ENCODE measurements around the gene PLEKHG4.

PLEKHG4 gene

DNA sequence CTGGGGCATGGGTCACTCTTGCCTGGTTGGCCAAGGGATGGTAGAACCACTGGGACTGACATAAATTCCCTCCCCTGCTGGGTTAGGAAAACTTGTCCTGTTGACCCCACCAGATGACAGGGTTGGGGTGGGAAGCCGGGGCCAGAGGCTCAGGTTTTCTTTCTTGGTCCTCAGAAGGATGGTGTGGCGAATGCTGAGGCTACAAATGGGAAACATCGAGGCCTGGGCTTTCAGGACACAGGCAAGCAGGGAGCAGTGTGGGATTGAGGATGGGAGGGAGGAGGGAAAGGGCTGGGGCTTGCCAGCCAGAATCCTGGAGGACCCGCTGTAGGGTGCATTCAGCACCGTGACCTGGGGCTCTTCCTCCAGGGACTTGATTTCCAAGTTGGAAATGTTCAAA is 14.5 kb upstream of the PLEKHG4 start:
- Histone ChIP-seq H3K4me1 (ENCODE audit: control insufficient read depth in 1 of 2, insufficient read depth in 2 of 2, low read length in 2 of 2) (no peaks in the 10 kb centered on the region), H3K27ac (ENCODE audit: low read depth, low read length) (no peak overlapping the region)

DNA sequence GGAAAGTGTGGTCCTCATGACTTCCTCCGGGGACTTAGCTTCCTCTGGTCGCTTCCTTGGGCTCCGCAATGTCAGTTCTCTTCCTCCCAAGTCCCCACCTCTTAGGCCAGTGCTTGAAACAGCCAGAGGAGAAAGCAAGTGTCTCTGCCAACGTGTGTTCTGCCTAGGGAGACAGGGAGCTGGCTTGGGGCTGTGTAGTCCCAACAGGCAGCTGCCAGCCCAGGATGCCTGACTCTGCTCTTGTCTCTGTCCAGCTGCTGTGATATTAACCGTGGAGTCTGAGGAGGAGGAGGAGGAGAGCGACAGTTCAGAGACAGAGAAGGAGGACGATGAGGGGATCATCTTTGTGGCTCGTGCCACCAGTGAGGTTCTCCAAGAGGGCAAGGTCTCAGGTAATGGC is 13.5 kb upstream of the PLEKHG4 start:
- Histone ChIP-seq H3K4me3 (ENCODE audit: low read depth in 1 of 2, low read length in 2 of 2) (no peak overlapping the region), H3K36me3 (ENCODE audit: control insufficient read depth in 1 of 2, insufficient read depth in 2 of 2, low read length in 2 of 2) (no peaks in the 10 kb centered on the region), H3K27me3 (ENCODE audit: control insufficient read depth in 1 of 2, insufficient read depth in 2 of 2, low read length in 2 of 2) (peaks cover 0 to 2% of the 10 kb centered on the region in 2 donors), H3K27ac (ENCODE audit: low read depth, low read length) (no peak overlapping the region), H3K9me3 (ENCODE audit: control insufficient read depth in 1 of 2, low read length in 2 of 2) (no peaks in the 10 kb centered on the region), H3K4me1 (ENCODE audit: control insufficient read depth in 1 of 2, insufficient read depth in 2 of 2, low read length in 2 of 2) (no peaks in the 10 kb centered on the region), H3K9ac (ENCODE audit: low read depth in 1 of 2, low read length in 2 of 2) (no peak overlapping the region)

More for the DNA sequence above, 14.5 kb upstream of the PLEKHG4 start:
- Histone ChIP-seq H3K36me3 (ENCODE audit: control insufficient read depth in 1 of 2, insufficient read depth in 2 of 2, low read length in 2 of 2) (no peaks in the 10 kb centered on the region), H3K4me3 (ENCODE audit: low read depth in 1 of 2, low read length in 2 of 2) (no peak overlapping the region), H3K9me3 (ENCODE audit: control insufficient read depth in 1 of 2, low read length in 2 of 2) (no peaks in the 10 kb centered on the region), H3K9ac (ENCODE audit: low read depth in 1 of 2, low read length in 2 of 2) (no peak overlapping the region), H3K27me3 (ENCODE audit: control insufficient read depth in 1 of 2, insufficient read depth in 2 of 2, low read length in 2 of 2) (peaks cover 0 to 2% of the 10 kb centered on the region in 2 donors)

DNA sequence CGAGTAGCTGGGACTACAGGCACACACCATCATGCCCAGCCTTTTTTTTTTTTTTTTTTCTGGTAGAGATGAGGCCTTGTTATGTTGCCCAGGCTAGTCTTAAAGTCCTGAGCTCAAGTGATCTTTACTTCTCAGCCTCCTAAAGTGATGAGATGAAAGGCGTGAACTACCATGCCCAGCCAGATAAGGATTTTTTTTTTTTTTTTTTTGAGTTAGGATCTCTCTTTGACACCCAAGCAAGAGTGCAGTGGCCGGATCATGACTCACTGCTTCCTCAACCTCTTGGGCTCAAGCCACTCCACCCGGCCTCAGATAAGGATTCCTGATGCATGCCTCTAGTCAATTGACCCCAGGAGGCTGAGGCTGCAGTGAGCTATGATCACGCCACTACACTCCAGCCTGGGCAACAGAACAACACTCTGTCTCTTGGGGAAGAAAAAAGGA is 11.2 kb upstream of the PLEKHG4 start:
- H3K9ac ChIP-seq (ENCODE audit: low read depth in 1 of 2, low read length in 2 of 2) = no peak overlapping the region
- H3K27me3 ChIP-seq (ENCODE audit: control insufficient read depth in 1 of 2, insufficient read depth in 2 of 2, low read length in 2 of 2) = peaks cover 0 to 2% of the 10 kb centered on the region in 2 donors
- no peak overlapping the region for H3K4me3 ChIP-seq (ENCODE audit: low read depth in 1 of 2, low read length in 2 of 2)
- no peaks in the 10 kb centered on the region for H3K9me3 ChIP-seq (ENCODE audit: control insufficient read depth in 1 of 2, low read length in 2 of 2)
- H3K4me1 ChIP-seq (ENCODE audit: control insufficient read depth in 1 of 2, insufficient read depth in 2 of 2, low read length in 2 of 2) = no peaks in the 10 kb centered on the region
- H3K27ac ChIP-seq (ENCODE audit: low read depth, low read length) = no peak overlapping the region
- H3K36me3 ChIP-seq (ENCODE audit: control insufficient read depth in 1 of 2, insufficient read depth in 2 of 2, low read length in 2 of 2) = no peaks in the 10 kb centered on the region

DNA sequence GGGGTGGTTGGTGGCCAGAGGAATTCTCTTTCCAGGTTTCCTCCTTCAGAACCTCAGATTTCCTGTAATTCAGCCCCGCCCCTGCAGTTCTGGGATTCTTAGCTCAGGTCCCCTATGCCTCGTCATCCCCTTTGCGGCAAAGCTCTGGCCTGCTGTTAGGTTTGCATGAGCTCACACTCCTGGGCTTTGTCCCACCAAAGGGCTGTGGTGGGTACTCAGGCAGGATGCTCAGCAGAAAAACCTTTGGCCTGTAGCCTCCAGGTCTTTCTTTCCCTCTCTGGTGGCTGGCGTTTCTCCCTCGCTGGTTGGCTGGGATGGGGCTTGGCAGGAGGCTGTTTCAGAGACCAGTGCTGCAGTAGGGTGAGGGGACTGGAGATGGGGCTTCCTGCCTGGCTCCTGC is 9.6 kb upstream of the PLEKHG4 start:
- no peak overlapping the region for H3K4me3 ChIP-seq (ENCODE audit: low read depth in 1 of 2, low read length in 2 of 2)
- H3K36me3 ChIP-seq (ENCODE audit: control insufficient read depth in 1 of 2, insufficient read depth in 2 of 2, low read length in 2 of 2) = no peaks in the 10 kb centered on the region
- no peak overlapping the region for H3K27ac ChIP-seq (ENCODE audit: low read depth, low read length)
- H3K9ac ChIP-seq (ENCODE audit: low read depth in 1 of 2, low read length in 2 of 2) = no peak overlapping the region
- no peaks in the 10 kb centered on the region for H3K9me3 ChIP-seq (ENCODE audit: control insufficient read depth in 1 of 2, low read length in 2 of 2)
- no peaks in the 10 kb centered on the region for H3K27me3 ChIP-seq (ENCODE audit: control insufficient read depth in 1 of 2, insufficient read depth in 2 of 2, low read length in 2 of 2)
- H3K4me1 ChIP-seq (ENCODE audit: control insufficient read depth in 1 of 2, insufficient read depth in 2 of 2, low read length in 2 of 2) = no peaks in the 10 kb centered on the region

DNA sequence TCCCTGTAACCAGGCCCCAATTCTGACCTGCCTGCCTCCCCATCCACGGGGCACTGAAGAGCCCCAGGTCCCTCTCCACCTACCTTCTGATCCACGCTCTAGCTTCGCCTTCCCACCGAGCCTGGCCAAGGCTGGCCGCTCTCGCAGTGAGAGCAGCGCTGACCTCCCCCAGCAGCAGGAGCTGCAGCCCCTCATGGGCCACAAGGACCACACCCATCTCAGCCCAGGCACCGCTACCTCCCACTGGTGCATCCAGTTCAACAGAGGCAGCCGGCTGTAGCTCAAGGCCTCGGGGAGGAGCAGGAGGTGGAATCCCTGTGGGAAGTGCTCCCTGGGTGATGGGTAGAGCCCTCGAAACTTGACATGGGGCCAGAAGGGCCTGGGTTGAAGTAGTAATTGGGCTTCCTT is 8.4 kb upstream of the PLEKHG4 start:
- Histone ChIP-seq H3K27ac (ENCODE audit: low read depth, low read length) (no peak overlapping the region), H3K4me3 (ENCODE audit: low read depth in 1 of 2, low read length in 2 of 2) (no peak overlapping the region), H3K27me3 (ENCODE audit: control insufficient read depth in 1 of 2, insufficient read depth in 2 of 2, low read length in 2 of 2) (no peaks in the 10 kb centered on the region), H3K36me3 (ENCODE audit: control insufficient read depth in 1 of 2, insufficient read depth in 2 of 2, low read length in 2 of 2) (peaks cover 0 to 3% of the 10 kb centered on the region in 2 donors), H3K9ac (ENCODE audit: low read depth in 1 of 2, low read length in 2 of 2) (no peak overlapping the region), H3K4me1 (ENCODE audit: control insufficient read depth in 1 of 2, insufficient read depth in 2 of 2, low read length in 2 of 2) (no peaks in the 10 kb centered on the region), H3K9me3 (ENCODE audit: control insufficient read depth in 1 of 2, low read length in 2 of 2) (no peaks in the 10 kb centered on the region)

DNA sequence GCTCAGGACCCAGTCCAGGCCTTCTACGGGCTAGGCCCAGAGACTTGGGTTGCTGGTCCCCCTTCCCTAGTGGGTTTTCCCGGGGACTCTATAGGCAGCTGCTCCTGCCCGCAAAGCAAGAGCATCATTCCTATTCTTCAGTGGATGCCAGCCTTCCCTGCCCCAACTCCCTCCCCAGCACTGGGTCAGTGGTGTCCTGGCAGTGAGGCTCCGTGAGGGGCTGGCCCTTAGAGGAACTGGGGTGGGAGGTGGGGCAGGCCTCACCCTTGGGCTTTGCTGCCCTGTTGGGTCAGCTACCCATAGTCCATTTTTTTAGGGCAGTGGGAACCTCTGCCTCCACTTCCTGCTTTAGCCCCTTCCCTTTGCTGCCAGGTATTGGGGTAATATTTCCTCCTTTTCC is 7.9 kb upstream of the PLEKHG4 start:
- Histone ChIP-seq H3K4me3 (ENCODE audit: low read depth in 1 of 2, low read length in 2 of 2) (no peak overlapping the region), H3K9me3 (ENCODE audit: control insufficient read depth in 1 of 2, low read length in 2 of 2) (no peaks in the 10 kb centered on the region), H3K27me3 (ENCODE audit: control insufficient read depth in 1 of 2, insufficient read depth in 2 of 2, low read length in 2 of 2) (no peaks in the 10 kb centered on the region), H3K27ac (ENCODE audit: low read depth, low read length) (no peak overlapping the region), H3K36me3 (ENCODE audit: control insufficient read depth in 1 of 2, insufficient read depth in 2 of 2, low read length in 2 of 2) (peaks cover 0 to 4% of the 10 kb centered on the region in 2 donors), H3K9ac (ENCODE audit: low read depth in 1 of 2, low read length in 2 of 2) (no peak overlapping the region), H3K4me1 (ENCODE audit: control insufficient read depth in 1 of 2, insufficient read depth in 2 of 2, low read length in 2 of 2) (no peaks in the 10 kb centered on the region)

DNA sequence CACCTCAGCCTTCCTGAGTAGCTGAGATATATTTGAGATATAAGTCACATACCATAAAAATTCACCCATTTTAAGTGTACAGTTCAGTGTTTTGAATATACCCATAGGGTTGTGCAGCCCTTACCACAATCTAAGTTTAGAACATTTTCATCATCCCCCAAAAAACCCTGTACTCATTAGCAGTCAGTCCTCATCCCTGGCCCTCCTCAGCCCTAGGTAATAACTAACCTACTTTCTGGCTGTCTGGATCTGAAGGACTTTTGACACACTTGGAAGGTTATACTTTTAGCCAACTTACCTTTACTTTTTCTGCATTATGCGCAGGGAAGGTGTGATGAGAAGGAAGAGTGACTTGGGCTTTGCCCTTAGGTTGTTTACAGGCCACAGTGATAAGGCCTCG is 4.0 kb upstream of the PLEKHG4 start:
- Histone ChIP-seq H3K36me3 (ENCODE audit: control insufficient read depth in 1 of 2, insufficient read depth in 2 of 2, low read length in 2 of 2) (peaks cover 0 to 7% of the 10 kb centered on the region in 2 donors), H3K27ac (ENCODE audit: low read depth, low read length) (no peak overlapping the region), H3K9me3 (ENCODE audit: control insufficient read depth in 1 of 2, low read length in 2 of 2) (no peaks in the 10 kb centered on the region), H3K9ac (ENCODE audit: low read depth in 1 of 2, low read length in 2 of 2) (no peak overlapping the region), H3K4me1 (ENCODE audit: control insufficient read depth in 1 of 2, insufficient read depth in 2 of 2, low read length in 2 of 2) (peaks cover 11 to 15% of the 10 kb centered on the region in 2 donors), H3K27me3 (ENCODE audit: control insufficient read depth in 1 of 2, insufficient read depth in 2 of 2, low read length in 2 of 2) (no peaks in the 10 kb centered on the region), H3K4me3 (ENCODE audit: low read depth in 1 of 2, low read length in 2 of 2) (no peak overlapping the region)

DNA sequence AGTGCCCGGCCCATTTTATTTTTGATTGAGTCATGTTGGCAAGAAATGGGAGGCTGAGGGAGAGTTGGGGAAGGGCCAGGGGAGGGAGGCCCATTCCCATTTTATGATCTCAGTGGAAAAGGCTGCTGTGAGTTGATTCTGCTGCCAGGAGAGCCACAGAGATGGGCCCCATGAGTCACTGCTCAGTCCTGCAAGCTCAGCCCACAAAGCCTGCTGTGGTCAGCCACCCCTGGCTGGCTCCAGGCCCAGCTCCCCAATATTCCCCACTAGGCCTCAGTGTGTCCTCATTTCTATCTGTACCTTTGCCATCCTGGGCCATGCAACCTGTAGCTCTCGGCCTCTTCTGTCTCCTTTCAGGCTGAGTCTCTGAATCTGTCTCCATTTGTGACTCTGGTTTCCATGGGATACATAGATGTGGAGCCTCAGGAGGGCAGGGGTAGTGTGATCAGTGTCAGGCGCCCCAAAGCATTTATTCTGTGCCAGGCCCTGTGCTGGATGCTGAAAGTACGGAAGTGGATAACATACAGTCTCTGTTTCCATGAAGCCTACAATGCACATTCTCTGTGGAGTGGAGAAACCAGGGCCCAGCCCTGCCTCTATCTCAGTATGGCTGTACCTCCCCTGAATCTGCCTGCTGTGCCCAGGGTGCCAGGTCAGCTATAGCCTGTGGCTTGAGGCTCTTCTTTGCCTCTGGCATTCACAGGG is 1.9 kb upstream of the PLEKHG4 start:
- H3K27ac ChIP-seq (ENCODE audit: low read depth, low read length) = peak overlapping the region; percentile 20
- H3K27me3 ChIP-seq (ENCODE audit: control insufficient read depth in 1 of 2, insufficient read depth in 2 of 2, low read length in 2 of 2) = no peaks in the 10 kb centered on the region
- H3K36me3 ChIP-seq (ENCODE audit: control insufficient read depth in 1 of 2, insufficient read depth in 2 of 2, low read length in 2 of 2) = peaks cover 0 to 7% of the 10 kb centered on the region in 2 donors
- no peak overlapping the region for H3K4me3 ChIP-seq (ENCODE audit: low read depth in 1 of 2, low read length in 2 of 2)
- H3K9me3 ChIP-seq (ENCODE audit: control insufficient read depth in 1 of 2, low read length in 2 of 2) = no peaks in the 10 kb centered on the region
- H3K9ac ChIP-seq (ENCODE audit: low read depth in 1 of 2, low read length in 2 of 2) = peak overlapping the region in 1 of 2 donors; percentile 10
- peaks cover 11 to 15% of the 10 kb centered on the region in 2 donors for H3K4me1 ChIP-seq (ENCODE audit: control insufficient read depth in 1 of 2, insufficient read depth in 2 of 2, low read length in 2 of 2)

DNA sequence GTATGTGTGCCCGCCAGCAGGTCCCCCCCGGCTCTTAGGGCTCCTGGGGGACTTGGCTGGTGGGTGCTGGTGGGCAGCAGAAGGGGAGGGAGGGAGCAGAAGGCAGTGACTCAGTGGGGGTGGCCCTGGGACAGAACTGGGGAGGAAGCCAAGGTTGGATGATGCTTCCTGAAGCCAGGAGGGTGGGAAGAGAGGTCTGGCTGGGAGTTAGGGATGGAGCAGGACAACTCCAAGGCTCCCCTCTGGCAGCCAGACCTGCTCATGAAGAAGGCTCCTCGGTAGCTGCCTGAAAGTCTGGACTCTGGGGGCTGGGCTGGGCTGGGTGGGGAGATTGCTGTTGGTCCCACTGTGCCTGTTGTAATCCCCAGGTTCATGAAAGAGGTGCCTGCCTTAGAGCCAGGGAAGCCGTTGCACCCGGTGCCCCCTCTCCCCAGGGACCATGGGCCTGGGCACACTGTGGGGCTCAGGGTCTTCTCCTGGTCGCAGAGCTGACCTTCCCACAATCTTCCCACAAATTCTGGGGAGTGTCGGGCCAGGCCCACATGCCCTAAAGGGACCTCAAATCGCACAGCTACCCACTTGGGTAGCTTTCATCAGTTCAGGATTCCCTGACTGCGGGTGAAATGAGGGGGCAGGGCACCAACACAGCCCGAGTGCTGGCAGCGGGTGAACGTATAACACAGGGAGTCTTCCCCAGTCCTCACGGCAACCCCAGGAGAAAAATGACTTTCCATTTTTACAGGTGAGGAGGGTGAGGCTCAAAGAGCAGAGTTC is 1.1 kb upstream of the PLEKHG4 start:
- H3K9ac ChIP-seq (ENCODE audit: low read depth in 1 of 2, low read length in 2 of 2) = peak overlapping the region; percentile 68 to 70
- peak overlapping the region; percentile 82 to 84 for H3K4me3 ChIP-seq (ENCODE audit: low read depth in 1 of 2, low read length in 2 of 2)
- H3K27me3 ChIP-seq (ENCODE audit: control insufficient read depth in 1 of 2, insufficient read depth in 2 of 2, low read length in 2 of 2) = no peaks in the 10 kb centered on the region
- H3K9me3 ChIP-seq (ENCODE audit: control insufficient read depth in 1 of 2, low read length in 2 of 2) = no peaks in the 10 kb centered on the region
- peaks cover 0 to 7% of the 10 kb centered on the region in 2 donors for H3K36me3 ChIP-seq (ENCODE audit: control insufficient read depth in 1 of 2, insufficient read depth in 2 of 2, low read length in 2 of 2)
- peak overlapping the region; percentile 20 for H3K27ac ChIP-seq (ENCODE audit: low read depth, low read length)
- H3K4me1 ChIP-seq (ENCODE audit: control insufficient read depth in 1 of 2, insufficient read depth in 2 of 2, low read length in 2 of 2) = peaks cover 11 to 15% of the 10 kb centered on the region in 2 donors

DNA sequence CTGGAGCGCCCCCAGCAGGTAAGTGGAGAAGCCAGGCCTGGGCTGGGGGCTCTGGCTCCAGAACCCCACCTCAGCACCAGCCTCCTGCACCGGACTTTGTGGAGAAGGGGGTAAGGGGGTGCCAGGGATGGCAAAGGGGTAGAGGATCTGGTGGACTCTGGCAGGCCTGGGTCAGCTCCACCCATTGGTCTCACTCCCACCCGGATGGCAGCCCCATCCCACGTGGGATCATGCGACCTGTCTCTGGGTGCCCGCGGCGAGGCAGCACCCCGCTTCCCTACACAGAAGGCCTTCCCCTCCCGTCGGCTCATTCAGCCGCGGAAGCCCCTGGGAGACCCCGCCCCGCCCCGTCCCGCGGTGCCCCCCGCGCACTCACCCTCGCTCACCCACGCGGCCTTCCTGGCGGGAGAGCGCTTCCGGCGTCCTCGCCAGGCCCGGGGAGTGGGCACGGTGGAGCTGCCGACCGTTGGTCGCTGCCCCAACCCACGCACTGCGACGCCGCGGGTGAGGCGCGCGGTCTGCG is 498 bp upstream of the PLEKHG4 start:
- peaks cover 0 to 7% of the 10 kb centered on the region in 2 donors for H3K36me3 ChIP-seq (ENCODE audit: control insufficient read depth in 1 of 2, insufficient read depth in 2 of 2, low read length in 2 of 2)
- H3K4me3 ChIP-seq (ENCODE audit: low read depth in 1 of 2, low read length in 2 of 2) = peak overlapping the region; percentile 82 to 84
- H3K27me3 ChIP-seq (ENCODE audit: control insufficient read depth in 1 of 2, insufficient read depth in 2 of 2, low read length in 2 of 2) = no peaks in the 10 kb centered on the region

More for the DNA sequence above, 498 bp upstream of the PLEKHG4 start:
- Histone ChIP-seq H3K9me3 (ENCODE audit: control insufficient read depth in 1 of 2, low read length in 2 of 2) (no peaks in the 10 kb centered on the region), H3K27ac (ENCODE audit: low read depth, low read length) (no peak overlapping the region), H3K9ac (ENCODE audit: low read depth in 1 of 2, low read length in 2 of 2) (peak overlapping the region; percentile 68 to 70), H3K4me1 (ENCODE audit: control insufficient read depth in 1 of 2, insufficient read depth in 2 of 2, low read length in 2 of 2) (peaks cover 11 to 15% of the 10 kb centered on the region in 2 donors)

Measured in duodenal mucosa (tissue), 2 donors.